GF-D8 (cell line): Measurements from ENCODE around the gene TENT4A.
"Not testable (repeated sequence)": the region's sequence is repeated elsewhere in the genome, so short reads cannot be mapped to it uniquely, and the experiment has no call there.

Source experiments
- DNase-seq: peaks from one replicate; lab custom pipeline; 2025; lab: John Stamatoyannopoulos, UW

TENT4A gene

DNA sequence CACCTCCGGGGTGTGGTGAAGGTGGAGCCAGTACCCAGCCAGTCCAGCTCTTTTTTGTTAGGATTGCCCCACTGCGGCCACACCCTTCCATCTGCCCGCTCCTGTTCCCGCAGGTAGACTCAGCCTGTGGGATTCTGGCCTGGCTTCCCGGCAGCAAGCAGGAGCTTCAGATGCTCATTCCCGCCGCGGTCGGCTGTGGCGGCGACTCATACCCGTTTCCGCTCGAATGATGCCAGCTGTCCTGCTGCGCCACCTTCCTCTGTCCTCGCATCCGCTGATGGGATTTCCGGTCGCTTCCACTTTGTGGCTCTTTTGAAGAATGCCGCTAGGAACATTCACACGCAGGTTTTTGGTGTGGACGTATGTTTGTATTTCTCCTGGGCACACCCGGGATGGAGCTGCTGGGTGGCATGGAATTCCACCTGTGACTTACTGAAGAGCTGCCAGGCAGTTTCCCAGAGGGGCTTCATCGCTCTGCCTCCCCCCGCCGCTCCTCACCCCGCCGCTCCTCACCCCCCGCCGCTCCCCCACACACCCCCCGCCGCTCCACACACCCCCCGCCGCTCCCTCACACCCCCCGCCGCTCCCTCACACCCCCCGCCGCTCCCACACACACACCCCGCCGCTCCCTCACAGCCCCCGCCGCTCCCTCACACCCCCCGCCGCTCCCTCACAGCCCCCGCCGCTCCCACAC is 60.3 kb downstream of the TENT4A start:
- no peak for DNase-seq

DNA sequence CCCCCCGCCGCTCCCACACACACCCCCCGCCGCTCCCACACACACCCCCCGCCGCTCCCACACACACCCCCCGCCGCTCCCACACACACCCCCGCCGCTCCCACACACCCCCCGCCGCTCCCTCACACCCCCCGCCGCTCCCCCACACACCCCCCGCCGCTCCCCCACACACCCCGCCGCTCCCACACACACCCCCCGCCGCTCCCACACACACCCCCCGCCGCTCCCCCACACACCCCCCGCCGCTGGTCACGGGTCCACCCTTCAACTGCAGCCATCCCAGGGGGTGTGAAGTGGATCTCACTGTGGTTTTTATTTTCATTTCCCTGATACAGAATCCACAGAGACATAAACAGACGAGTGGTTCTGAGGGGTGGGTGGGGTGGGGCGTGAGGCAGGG is 61.0 kb downstream of the TENT4A start:
- DNase-seq, result not testable (repeated sequence)

- no peak for DNase-seq
These were observed 61.5 kb downstream of the TENT4A start for GRCh38 chr5:6774721-6775204.

DNA sequence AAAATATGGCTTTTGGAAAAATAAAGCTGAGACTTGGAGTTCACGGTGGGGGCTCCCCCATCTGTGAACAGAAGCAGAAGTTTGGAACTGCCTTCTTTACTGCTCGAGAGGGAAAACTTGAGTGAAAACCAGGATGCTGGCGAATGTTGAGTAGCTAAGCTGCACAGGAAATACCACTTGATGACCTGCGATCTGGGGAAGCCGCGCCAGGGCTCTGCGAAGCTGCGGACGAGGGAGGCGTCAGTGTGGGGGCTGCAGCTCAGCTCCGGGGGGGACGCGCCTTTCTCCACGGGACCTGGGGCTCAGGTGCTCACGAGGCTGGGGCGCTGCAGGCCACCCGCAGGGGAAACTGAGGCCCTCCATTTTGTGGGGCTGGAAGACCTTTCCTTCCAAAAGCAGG is 62.3 kb downstream of the TENT4A start:
- DNase-seq, result no peak

GRCh38 chr5:6780802-6781391 is 67.7 kb downstream of the TENT4A start:
- DNase-seq, result no peak

DNA sequence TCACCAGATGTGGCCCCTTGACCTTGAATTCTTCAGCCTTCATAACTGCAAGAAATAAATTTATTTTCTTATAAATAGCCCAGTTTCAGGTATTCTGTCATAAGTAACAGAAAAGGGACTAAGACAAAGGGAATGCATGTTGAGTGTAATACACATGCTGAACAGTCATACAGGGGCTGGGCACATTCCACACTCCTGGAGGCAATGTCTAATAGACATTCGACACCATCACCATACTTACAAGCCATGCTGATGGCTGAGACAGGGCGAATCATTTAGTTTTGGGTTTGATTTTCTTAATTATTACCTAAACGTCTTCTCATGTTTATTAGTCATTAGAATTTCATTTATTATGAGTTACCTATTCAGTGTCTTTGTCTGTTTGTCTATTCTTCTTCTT is 68.5 kb downstream of the TENT4A start:
- DNase-seq, result no peak

DNA sequence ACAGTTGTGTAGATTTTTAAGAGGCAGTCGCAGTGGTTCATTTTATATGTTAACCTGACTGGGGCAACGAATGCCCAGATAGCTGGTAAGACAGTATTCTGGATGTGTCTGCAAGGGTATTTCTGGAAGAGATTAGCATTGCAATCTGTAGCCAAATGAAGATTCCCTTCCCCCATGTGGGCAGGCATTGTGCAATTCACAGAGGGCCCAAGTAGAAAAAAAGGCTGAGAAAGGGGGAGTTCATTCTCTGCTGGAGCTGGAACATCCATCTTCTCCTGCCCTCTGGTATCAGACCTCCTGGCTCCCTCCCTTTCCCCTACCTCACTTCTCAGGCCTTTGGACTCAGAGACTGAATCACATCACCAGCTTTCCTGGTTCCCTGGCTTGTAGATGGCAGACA is 70.6 kb downstream of the TENT4A start:
- no peak for DNase-seq

- no peak for DNase-seq
These were observed 71.2 kb downstream of the TENT4A start for GRCh38 chr5:6784481-6784880.

GRCh38 chr5:6785161-6785860 is 72.1 kb downstream of the TENT4A start:
- no peak for DNase-seq

- no peak for DNase-seq
These were observed 72.6 kb downstream of the TENT4A start for GRCh38 chr5:6785861-6786180.

DNA sequence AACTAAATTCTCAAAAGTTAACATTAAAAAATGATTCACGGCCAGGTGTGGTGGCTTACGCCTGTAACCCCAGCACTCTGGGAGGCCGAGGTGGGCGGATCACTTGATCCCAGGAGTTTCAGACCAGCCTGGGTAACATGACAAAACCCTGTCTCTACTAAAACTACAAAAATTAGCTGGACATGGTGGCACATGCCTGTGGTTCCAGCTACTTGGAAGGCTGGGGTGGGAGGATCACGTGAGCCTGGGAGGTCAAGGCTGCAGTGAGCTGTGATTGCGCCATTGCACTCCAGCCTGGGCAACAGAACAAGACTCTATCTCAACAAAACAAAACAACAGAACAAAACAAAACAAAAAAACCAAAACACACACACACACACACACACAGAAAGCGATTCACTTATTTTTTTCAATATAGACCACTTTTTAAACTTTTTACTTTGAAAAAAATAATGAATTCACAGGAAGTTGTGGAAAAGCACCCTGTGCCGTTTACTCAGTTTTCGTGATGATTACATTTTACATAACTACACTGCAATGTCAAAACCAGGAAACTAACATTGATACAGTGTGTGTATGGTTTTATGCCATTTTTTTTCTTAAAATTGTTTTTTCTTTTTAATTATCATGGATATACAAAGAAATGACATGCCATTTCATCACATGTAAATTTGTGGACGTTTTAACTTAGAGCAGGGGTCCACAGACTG is 73.7 kb downstream of the TENT4A start:
- DNase-seq, result no peak

DNA sequence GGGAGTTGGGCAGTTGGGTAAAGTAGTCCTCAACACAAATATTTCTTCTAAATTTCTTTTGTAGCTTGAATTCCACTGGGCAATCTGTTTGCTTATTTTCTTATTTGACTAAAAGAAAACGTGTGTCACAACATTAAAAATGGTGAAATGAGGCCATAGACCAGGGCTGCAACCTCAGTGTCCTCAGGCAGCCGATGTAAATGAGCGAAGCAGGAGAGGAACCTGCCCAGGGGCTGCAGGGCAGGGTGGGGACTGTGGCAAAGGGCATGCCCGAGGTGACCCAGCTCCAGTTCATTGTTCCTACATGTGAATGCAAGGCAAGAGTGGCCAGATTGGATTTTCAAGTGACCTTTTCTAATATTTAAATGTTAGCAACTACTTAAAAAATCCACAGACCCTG is 74.7 kb downstream of the TENT4A start:
- no peak for DNase-seq

- no peak for DNase-seq
These were observed 75.2 kb downstream of the TENT4A start for GRCh38 chr5:6788439-6788838.

DNA sequence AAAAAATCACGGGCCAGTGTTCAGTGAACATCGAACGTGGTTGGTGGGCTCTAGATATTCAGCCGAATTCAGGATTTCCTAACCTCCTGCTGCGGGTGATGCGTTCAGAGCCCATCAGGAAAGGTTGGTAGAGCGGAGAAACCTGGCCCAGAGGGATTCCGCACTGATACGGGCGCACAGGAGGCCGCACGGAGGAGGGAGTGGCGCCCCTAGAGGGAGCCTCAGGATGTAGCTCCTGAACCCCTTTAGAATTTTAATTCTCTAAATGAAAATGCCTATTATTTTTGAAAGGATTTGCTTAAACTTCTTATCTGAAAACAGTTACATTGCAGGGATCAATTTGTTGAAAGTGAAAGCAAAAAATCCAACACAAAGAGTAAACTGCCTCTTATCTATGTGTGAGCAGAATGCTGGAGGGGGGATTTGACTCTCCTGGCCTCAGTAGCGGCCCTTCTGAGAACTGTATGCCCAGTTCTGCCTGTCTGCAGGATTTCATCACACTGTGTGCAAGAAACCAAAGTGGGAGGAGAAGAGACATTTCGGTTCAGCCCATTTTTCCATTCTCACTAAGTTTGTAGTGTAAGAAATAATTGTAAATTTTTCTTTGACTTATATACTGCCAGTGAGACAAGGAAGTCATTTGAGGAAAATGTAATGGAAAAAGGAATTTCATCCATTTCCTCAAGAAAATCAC is 75.9 kb downstream of the TENT4A start:
- peak; percentile 41 for DNase-seq

DNA sequence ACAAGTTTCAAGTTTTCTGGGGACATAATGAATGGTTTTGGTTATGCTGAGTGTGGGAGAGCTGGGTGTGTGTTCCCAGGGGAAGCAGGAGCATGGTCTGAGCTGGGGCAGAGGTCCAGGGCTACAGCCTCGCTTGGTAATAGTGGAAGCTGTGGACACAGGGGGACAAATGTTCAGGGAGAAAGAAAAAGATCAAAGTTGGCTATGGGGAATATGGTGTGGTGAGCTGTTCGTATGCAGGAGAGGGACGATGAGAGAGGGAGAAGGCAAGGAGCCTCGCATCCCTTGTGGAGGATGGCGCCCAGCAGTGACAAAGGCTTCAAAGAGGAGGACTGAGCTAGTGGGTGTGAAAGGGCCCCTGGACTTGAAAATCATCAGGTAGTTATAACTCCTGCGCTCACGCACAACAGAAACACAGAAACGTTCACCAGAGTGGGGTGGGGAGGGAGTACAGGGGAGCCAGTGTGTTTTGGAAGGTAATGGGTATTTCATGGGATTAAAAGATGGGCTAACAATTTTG is 77.2 kb downstream of the TENT4A start:
- no peak for DNase-seq

DNA sequence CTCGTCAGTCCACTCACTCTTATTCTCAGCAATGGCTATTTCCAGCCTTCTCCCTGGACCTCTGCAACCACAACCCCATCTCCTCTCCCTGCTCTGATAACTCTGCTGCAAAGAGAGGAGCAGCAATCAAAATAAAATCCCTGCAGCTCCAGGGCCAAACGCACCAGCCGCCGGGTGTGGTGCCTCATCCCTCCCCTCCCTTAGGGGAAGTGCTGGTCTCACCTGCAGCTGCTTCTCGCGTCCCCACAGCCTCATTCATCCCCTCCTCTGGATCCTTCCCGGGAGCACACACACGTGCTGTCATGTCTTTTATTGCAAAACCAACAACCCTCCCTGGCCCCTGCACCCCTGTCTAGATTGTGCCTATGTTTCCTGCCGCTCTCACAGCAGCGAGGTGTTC is 77.8 kb downstream of the TENT4A start:
- DNase-seq, result no peak

- DNase-seq, result no peak
These were observed 79.1 kb downstream of the TENT4A start for GRCh38 chr5:6792376-6792775.

DNA sequence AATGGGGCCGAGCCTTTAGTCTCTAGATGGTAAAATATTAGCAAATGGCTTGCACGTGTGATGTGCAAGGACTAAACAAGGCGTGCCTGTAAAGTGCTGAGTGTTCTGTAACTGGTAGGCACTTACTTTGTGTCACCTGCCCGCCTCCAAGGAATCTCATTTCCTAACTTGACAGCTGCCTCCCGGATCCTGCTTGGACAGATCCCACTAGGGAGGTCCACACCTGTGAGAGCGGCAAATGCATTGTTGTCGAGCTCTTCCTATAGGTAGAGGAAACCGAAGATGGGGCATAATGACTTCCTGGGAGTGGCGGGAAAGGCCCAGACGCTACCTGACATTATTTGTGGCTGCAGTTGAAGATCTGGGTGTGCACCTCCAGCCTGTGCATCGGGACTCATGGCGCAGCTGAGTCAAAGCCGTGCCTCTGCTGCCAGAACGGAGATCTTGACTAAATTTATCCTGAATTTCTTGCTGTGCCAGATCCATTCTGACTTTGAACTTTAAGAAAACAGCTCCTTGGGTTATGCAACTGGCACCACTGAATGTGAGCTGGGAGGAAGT is 79.8 kb downstream of the TENT4A start:
- peak; percentile 16 for DNase-seq

GRCh38 chr5:6801236-6801635 is 88.0 kb downstream of the TENT4A start:
- no peak for DNase-seq

DNA sequence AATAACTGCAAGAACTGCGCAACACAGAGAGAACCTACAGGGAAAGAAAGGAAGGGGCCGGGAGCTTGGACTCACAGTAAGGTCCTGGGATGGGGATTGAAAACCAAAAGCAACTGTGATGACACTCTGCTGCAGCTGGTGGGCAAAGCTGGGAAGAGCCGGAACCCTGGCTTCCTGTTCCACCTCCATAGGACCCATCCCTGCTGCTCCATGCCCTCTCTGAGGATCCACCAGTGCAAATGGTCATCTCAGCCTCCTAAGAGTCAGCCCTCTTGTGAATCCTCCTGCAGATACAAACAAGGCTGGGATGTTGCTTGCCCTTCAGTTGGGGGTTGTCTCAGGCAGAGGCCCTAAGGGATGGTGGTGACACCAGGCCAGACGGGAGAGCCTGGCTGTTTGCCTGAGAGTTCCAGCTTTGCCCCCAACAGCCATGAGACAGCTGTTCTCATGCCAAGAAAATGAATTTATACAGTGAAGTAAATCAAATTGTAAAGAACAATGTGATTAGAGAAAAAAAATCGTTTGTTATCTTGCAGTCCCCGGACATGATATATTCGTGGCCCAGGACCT is 90.8 kb downstream of the TENT4A start:
- no peak for DNase-seq

- no peak for DNase-seq
These were observed 91.7 kb downstream of the TENT4A start for GRCh38 chr5:6804766-6805501.
